ENCODE data around the gene STING1.

The STING1 gene

DNA sequence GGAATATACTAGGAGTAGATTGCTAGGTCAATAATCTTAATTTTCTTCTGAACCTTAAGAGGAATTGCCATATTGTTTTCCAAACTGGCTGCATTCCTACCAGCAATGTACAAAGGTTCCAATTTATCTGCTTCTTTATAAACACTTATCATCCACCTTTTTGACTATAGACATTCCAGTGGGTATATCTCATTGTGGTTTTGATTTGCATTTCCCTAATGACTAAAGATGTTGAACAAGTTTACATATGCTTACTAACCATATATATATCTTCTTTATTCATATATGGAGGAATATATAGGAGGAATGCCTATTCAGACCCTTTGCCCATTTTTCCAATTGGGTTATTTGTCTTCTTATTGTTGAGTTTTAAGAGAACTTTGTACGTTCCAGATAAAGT lies 50.9 kb downstream of the STING1 start:
- no peaks in the 10 kb centered on the region for H3K9me3 ChIP-seq (ENCODE audit: insufficient read depth, low read length, severe bottlenecking)
- H3K4me3 ChIP-seq (ENCODE audit: low read depth in 1 of 2, low read length in 2 of 2), result no peak overlapping the region
- H3K79me2 ChIP-seq (ENCODE audit: insufficient read depth, low read length), result no peaks in the 10 kb centered on the region
- H4K20me1 ChIP-seq (ENCODE audit: insufficient read depth, low read length), result no peaks in the 10 kb centered on the region
- no peaks in the 10 kb centered on the region for H3K4me1 ChIP-seq (ENCODE audit: insufficient read depth, low read length)
- H3K27me3 ChIP-seq (ENCODE audit: insufficient read depth, low read length, poor library complexity), result no peaks in the 10 kb centered on the region
- ATAC-seq (ENCODE audit: insufficient read depth, low read depth), result no peak
- no peak overlapping the region for H2AFZ ChIP-seq (ENCODE audit: low read depth, low read length)
- H3K9ac ChIP-seq (ENCODE audit: low read depth, low read length), result no peak overlapping the region
- H3K27ac ChIP-seq (ENCODE audit: low read length), result no peak overlapping the region
- no peaks in the 10 kb centered on the region; the same call in 1 of the 2 replicates for H3K36me3 ChIP-seq (ENCODE audit: insufficient read depth, low read length)
- no peak overlapping the region for H3K4me2 ChIP-seq (ENCODE audit: insufficient read depth, low read length)
- DNase-seq, result no peak
- TF ChIP-seq, protein P1, sequence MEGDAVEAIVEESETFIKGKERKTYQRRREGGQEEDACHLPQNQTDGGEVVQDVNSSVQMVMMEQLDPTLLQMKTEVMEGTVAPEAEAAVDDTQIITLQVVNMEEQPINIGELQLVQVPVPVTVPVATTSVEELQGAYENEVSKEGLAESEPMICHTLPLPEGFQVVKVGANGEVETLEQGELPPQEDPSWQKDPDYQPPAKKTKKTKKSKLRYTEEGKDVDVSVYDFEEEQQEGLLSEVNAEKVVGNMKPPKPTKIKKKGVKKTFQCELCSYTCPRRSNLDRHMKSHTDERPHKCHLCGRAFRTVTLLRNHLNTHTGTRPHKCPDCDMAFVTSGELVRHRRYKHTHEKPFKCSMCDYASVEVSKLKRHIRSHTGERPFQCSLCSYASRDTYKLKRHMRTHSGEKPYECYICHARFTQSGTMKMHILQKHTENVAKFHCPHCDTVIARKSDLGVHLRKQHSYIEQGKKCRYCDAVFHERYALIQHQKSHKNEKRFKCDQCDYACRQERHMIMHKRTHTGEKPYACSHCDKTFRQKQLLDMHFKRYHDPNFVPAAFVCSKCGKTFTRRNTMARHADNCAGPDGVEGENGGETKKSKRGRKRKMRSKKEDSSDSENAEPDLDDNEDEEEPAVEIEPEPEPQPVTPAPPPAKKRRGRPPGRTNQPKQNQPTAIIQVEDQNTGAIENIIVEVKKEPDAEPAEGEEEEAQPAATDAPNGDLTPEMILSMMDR (IDR thresholded peaks at IDR 0.05; ENCODE audit: borderline replicate concordance, extremely low read depth, low read length, poor library complexity, severe bottlenecking), result no peak
- TF ChIP-seq EZH2 (IDR thresholded peaks at IDR 0.05; ENCODE audit: borderline replicate concordance, low read depth, low read length, severe bottlenecking), result no peak

DNA sequence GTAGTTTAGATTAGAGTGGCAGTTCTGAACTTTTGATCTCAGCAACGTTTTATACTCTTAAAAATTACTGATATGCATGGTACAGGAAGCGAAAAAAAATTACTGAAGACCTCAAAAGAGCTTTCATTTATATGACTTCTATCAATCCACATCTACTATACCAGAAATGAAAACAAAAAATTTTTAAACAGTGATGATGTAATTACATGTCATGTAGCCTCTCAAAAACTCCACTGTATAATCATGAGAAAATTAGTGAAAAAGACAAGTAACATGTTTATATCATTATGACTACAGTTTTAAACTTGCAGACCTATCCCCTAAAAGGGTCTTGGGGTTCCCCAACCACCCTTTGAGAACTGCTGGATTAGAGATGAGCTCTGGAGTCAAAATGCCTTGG lies 52.5 kb downstream of the STING1 start:
- no peaks in the 10 kb centered on the region for H4K20me1 ChIP-seq (ENCODE audit: insufficient read depth, low read length)
- H3K79me2 ChIP-seq (ENCODE audit: insufficient read depth, low read length), result no peaks in the 10 kb centered on the region
- no peak for ATAC-seq (ENCODE audit: insufficient read depth, low read depth)
- no peak for DNase-seq
- TF ChIP-seq EZH2 (IDR thresholded peaks at IDR 0.05; ENCODE audit: borderline replicate concordance, low read depth, low read length, severe bottlenecking), result no peak
- TF ChIP-seq, protein P1 (IDR thresholded peaks at IDR 0.05; ENCODE audit: borderline replicate concordance, extremely low read depth, low read length, poor library complexity, severe bottlenecking), result no peak
- H3K36me3 ChIP-seq (ENCODE audit: insufficient read depth, low read length), result peaks cover 6% of the 10 kb centered on the region; the same call in 1 of the 2 replicates
- no peak overlapping the region for H3K9ac ChIP-seq (ENCODE audit: low read depth, low read length)
- no peak overlapping the region for H3K4me3 ChIP-seq (ENCODE audit: low read depth in 1 of 2, low read length in 2 of 2)
- H3K9me3 ChIP-seq (ENCODE audit: insufficient read depth, low read length, severe bottlenecking), result no peaks in the 10 kb centered on the region
- H2AFZ ChIP-seq (ENCODE audit: low read depth, low read length), result no peak overlapping the region
- no peak overlapping the region for H3K4me2 ChIP-seq (ENCODE audit: insufficient read depth, low read length)
- no peaks in the 10 kb centered on the region for H3K4me1 ChIP-seq (ENCODE audit: insufficient read depth, low read length)
- H3K27me3 ChIP-seq (ENCODE audit: insufficient read depth, low read length, poor library complexity), result no peaks in the 10 kb centered on the region
- no peak overlapping the region for H3K27ac ChIP-seq (ENCODE audit: low read length)

DNA sequence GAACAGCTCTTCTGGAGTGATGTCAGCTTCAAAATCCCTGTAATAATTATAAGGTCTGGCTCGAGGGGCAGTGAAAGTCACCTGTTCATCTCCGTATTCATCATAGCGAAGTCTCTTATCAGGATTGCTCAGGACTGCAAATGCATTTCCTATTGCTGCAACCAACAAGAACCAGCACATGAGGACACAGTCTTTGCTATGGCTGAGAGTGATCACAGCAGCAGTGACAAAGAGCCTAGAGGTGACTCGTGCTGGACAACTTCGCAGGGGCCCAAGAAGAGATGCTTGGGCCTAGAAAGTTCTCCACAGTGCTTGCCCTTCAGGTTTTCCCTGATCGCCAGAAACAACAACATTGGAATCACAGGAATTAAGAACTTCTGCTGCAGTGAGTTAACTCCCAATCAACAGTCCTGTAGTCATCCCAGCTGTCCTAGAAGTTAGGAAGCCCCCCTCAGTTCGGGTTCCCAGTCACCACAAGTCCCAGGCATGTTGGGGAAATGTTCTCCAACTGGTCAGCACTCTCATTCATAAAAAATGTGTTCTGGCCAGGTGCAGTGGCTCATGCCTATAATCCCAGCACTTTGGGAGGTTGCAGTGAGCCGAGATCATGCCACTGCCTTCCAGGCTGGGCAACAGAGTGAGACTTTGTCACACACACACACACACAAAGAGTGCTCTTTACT lies 56.2 kb downstream of the STING1 start:
- Histone ChIP-seq H3K79me2 (ENCODE audit: insufficient read depth, low read length) (no peaks in the 10 kb centered on the region), H3K4me2 (ENCODE audit: insufficient read depth, low read length) (no peak overlapping the region), H3K4me3 (ENCODE audit: low read depth in 1 of 2, low read length in 2 of 2) (no peak overlapping the region), H3K27me3 (ENCODE audit: insufficient read depth, low read length, poor library complexity) (no peaks in the 10 kb centered on the region), H3K27ac (ENCODE audit: low read length) (no peak overlapping the region), H3K36me3 (ENCODE audit: insufficient read depth, low read length) (peaks cover 19% of the 10 kb centered on the region; the same call in 1 of the 2 replicates), H4K20me1 (ENCODE audit: insufficient read depth, low read length) (no peaks in the 10 kb centered on the region), H3K9me3 (ENCODE audit: insufficient read depth, low read length, severe bottlenecking) (no peaks in the 10 kb centered on the region), H2AFZ (ENCODE audit: low read depth, low read length) (no peak overlapping the region), H3K9ac (ENCODE audit: low read depth, low read length) (no peak overlapping the region), H3K4me1 (ENCODE audit: insufficient read depth, low read length) (no peaks in the 10 kb centered on the region)
- TF ChIP-seq EZH2 (IDR thresholded peaks at IDR 0.05; ENCODE audit: borderline replicate concordance, low read depth, low read length, severe bottlenecking), result no peak
- TF ChIP-seq, protein P1 (IDR thresholded peaks at IDR 0.05; ENCODE audit: borderline replicate concordance, extremely low read depth, low read length, poor library complexity, severe bottlenecking), result no peak
- ATAC-seq (ENCODE audit: insufficient read depth, low read depth) (no peak), DNase-seq (no peak)
